Fibroblast of peridontal ligament (primary cell): Measurements from ENCODE around the gene ABLIM2.

Experiments used
- DNase-seq: peaks from one replicate; pipeline ENCODE4 v3.0.0-alpha.2; 2010; ENCODE audit errors: extremely low read depth

The ABLIM2 gene

GRCh38 chr4:8028368-8028767, 130.2 kb downstream of the ABLIM2 start:
- DNase-seq: no peak

GRCh38 chr4:8026453-8026852, 132.2 kb downstream of the ABLIM2 start:
- DNase-seq: no peak

- DNase-seq: no peak
Observed at GRCh38 chr4:8025668-8026067, 132.9 kb downstream of the ABLIM2 start.

GRCh38 chr4:8024073-8024786, 134.4 kb downstream of the ABLIM2 start:
- no peak for DNase-seq

- DNase-seq: no peak
Observed at GRCh38 chr4:8023696-8024033, 134.9 kb downstream of the ABLIM2 start.

- no peak for DNase-seq
Observed at GRCh38 chr4:8022767-8023695, 135.6 kb downstream of the ABLIM2 start.

GRCh38 chr4:8021796-8022195, 136.8 kb downstream of the ABLIM2 start:
- DNase-seq: no peak

- DNase-seq: no peak
Observed at GRCh38 chr4:8019396-8020365, 138.9 kb downstream of the ABLIM2 start.

GRCh38 chr4:8016527-8016926, 142.1 kb downstream of the ABLIM2 start:
- no peak for DNase-seq

GRCh38 chr4:8015512-8015911, 143.1 kb downstream of the ABLIM2 start:
- DNase-seq: peak; percentile 14

GRCh38 chr4:8013976-8014726, 144.5 kb downstream of the ABLIM2 start:
- no peak for DNase-seq

GRCh38 chr4:8012517-8012916, 146.1 kb downstream of the ABLIM2 start:
- no peak for DNase-seq

- no peak for DNase-seq
Observed at GRCh38 chr4:8010618-8011017, 148.0 kb downstream of the ABLIM2 start.

- DNase-seq: no peak
Observed at GRCh38 chr4:8009710-8010511, 148.7 kb downstream of the ABLIM2 start.

- DNase-seq: no peak
Observed at GRCh38 chr4:8009097-8009496, 149.5 kb downstream of the ABLIM2 start.

- no peak for DNase-seq
Observed at GRCh38 chr4:8008391-8008790, 150.2 kb downstream of the ABLIM2 start.

- DNase-seq: no peak
Observed at GRCh38 chr4:8007581-8007980, 151.0 kb downstream of the ABLIM2 start.

GRCh38 chr4:8006471-8006870, 152.1 kb downstream of the ABLIM2 start:
- no peak for DNase-seq

- DNase-seq: no peak
Observed at GRCh38 chr4:8005814-8006215, 152.8 kb downstream of the ABLIM2 start.

- DNase-seq: no peak
Observed at GRCh38 chr4:8005033-8005808, 153.4 kb downstream of the ABLIM2 start.
